Keratinocyte (primary cell): ENCODE results near the gene EML1. TPM values are rescaled to one million over a fixed set of nuclear protein-coding genes. Genes with fewer than 3 reads are reported as not detected.

Experiments used
- DNase-seq: peaks from one replicate; pipeline ENCODE4 v3.0.0-alpha.2; 2011; ENCODE audit warnings: low read depth, missing footprints, low spot score
- FAIRE-seq: peaks from 2 replicates; lab custom pipeline; 2011; peaks lifted over from hg19 to GRCh38; lab: Jason Lieb, UNC
- H2AFZ ChIP-seq: 2 replicates; pipeline ENCODE4 v1.6.0; 2012; ENCODE audit warnings: low read length, control low read depth, inconsistent platforms; ENCODE audit not compliant: control insufficient read depth
- H3K27ac ChIP-seq: 2 replicates; pipeline ENCODE4 v1.5.1; 2011; ENCODE audit warnings: low read length; ENCODE audit not compliant: control insufficient read depth, insufficient read depth
- H3K27me3 ChIP-seq: 3 replicates; pipeline ENCODE4 v1.6.0; 2011; ENCODE audit warnings: low read length; ENCODE audit not compliant: control insufficient read depth, insufficient read depth; ENCODE audit errors: extremely low read depth
- H3K36me3 ChIP-seq, 2 experiments: 2 replicates in 1 of 2; 3 replicates in 1 of 2; pipeline ENCODE4 v1.5.1; 2011; ENCODE audit warnings: low read length in 2 of 2, mild to moderate bottlenecking in 1 of 2; ENCODE audit not compliant: control insufficient read depth in 2 of 2, insufficient read depth in 2 of 2; ENCODE audit errors: extremely low read depth in 1 of 2
- H3K4me1 ChIP-seq: 3 replicates; pipeline ENCODE4 v1.5.1; 2011; ENCODE audit warnings: low read length; ENCODE audit not compliant: control insufficient read depth, insufficient read depth; ENCODE audit errors: extremely low read depth
- H3K4me2 ChIP-seq: 3 replicates; pipeline ENCODE4 v1.6.0; 2011; ENCODE audit warnings: low read depth, low read length; ENCODE audit not compliant: control insufficient read depth, insufficient read depth; ENCODE audit errors: extremely low read depth
- H3K4me3 ChIP-seq, 3 experiments: fragments of 200-600 bp in 1 of 3; sonication (generic) in 1 of 3; 2 replicates in 2 of 3; 3 replicates in 1 of 3; pipeline ENCODE4 v1.5.1; 2011 to 2016; ENCODE audit warnings: low read length in 3 of 3, mild to moderate bottlenecking in 3 of 3, control low read depth in 2 of 3, inconsistent platforms in 1 of 3, low read depth in 1 of 3, mixed read lengths in 1 of 3, mixed run types in 1 of 3, moderate library complexity in 1 of 3; ENCODE audit not compliant: control insufficient read depth in 2 of 3, insufficient read depth in 2 of 3; ENCODE audit errors: extremely low read depth in 1 of 3
- H3K79me2 ChIP-seq: 2 replicates; pipeline ENCODE4 v1.6.0; 2012; ENCODE audit warnings: low read length; ENCODE audit not compliant: control insufficient read depth, insufficient read depth
- H3K9ac ChIP-seq: 3 replicates; pipeline ENCODE4 v1.6.0; 2011; ENCODE audit warnings: low read length; ENCODE audit not compliant: control insufficient read depth, insufficient read depth; ENCODE audit errors: extremely low read depth
- H3K9me1 ChIP-seq: 3 replicates; pipeline ENCODE4 v1.6.0; 2011; ENCODE audit warnings: low read length; ENCODE audit not compliant: control insufficient read depth, insufficient read depth; ENCODE audit errors: extremely low read depth
- H3K9me3 ChIP-seq: 2 replicates; pipeline ENCODE4 v1.5.1; 2012; ENCODE audit warnings: low read depth, low read length; ENCODE audit not compliant: control insufficient read depth
- H4K20me1 ChIP-seq: 3 replicates; pipeline ENCODE4 v1.6.0; 2011; ENCODE audit warnings: low read length; ENCODE audit not compliant: control insufficient read depth, insufficient read depth; ENCODE audit errors: extremely low read depth
- CTCF ChIP-seq, 3 experiments: IDR thresholded peaks in 1 of 3; conservative IDR thresholded peaks in 1 of 3; optimal IDR thresholded peaks in 1 of 3; 2 replicates in 2 of 3; 3 replicates in 1 of 3; pipeline versions ENCODE3 to v1.5.1; 2011; ENCODE audit warnings: low read length in 3 of 3, mild to moderate bottlenecking in 3 of 3, moderate library complexity in 2 of 3, control low read depth in 1 of 3, inconsistent platforms in 1 of 3; ENCODE audit not compliant: insufficient read depth in 2 of 3; ENCODE audit errors: extremely low read depth in 1 of 3
- EZH2 ChIP-seq: IDR thresholded peaks from one replicate; pipeline ENCODE4 v1.6.1; 2012; ENCODE audit warnings: inconsistent platforms, mild to moderate bottlenecking, low read length, moderate library complexity
- dilution Hi-C: fragments of 300-500 bp; cut with MboI; formaldehyde crosslinking; loops from one replicate; pipeline ENCODE4 v1.7.0; 2020; ENCODE audit warnings: low sequenced_read_pairs; ENCODE audit not compliant: extremely low pct_ligation_motif_present
- polyA plus RNA-seq, 5 experiments: library from polyadenylated mRNA; depleted of rRNA in 3 of 5; stranded (reverse) in 3 of 5; stranded (forward) in 1 of 5; unstranded in 1 of 5; fragments of >200 nt; gene quantifications; 1 replicate in 1 of 5; 2 replicates in 3 of 5; 3 replicates in 1 of 5; pipeline versions ENCODE4 v1.2.1 to v1.2.3, GENCODE V29; 2011 to 2012; ENCODE audit warnings: missing spikeins in 2 of 5, low read depth in 1 of 5, low replicate concordance in 1 of 5

Gene EML1
- polyA plus RNA-seq, 1 donor (not counting 4 experiments of a cell fraction or from before 2014, with no cell fraction given): 0.84 TPM

GRCh38 chr14:99885649-99885958 lies 92.4 kb downstream of the EML1 start:
- Histone ChIP-seq H3K27me3 (peaks cover 10% of the 10 kb centered on the region), H3K4me1 (no peaks in the 10 kb centered on the region), H3K9me1 (no peaks in the 10 kb centered on the region), H2AFZ (no peak overlapping the region), H3K27ac (no peak overlapping the region), H3K9me3 (no peaks in the 10 kb centered on the region), H4K20me1 (no peaks in the 10 kb centered on the region), H3K4me2 (no peak overlapping the region), H3K79me2 (no peaks in the 10 kb centered on the region), H3K36me3 (no peaks in the 10 kb centered on the region), H3K4me3 (no peak overlapping the region), H3K9ac (no peak overlapping the region)
- TF ChIP-seq EZH2: no peak
- no peak for TF ChIP-seq CTCF (optimal IDR thresholded peaks at IDR 0.05 in 1 of 3, IDR thresholded peaks at IDR 0.05 in 1 of 3, conservative IDR thresholded peaks at IDR 0.05 in 1 of 3; ENCODE audit: extremely low read depth in 1 of 3, insufficient read depth in 2 of 3, low read length in 3 of 3)
- dilution Hi-C loops: no loop called here
- FAIRE-seq: no peak
- DNase-seq: no peak

GRCh38 chr14:99887407-99887806 lies 94.2 kb downstream of the EML1 start:
- Histone ChIP-seq H3K27ac (no peak overlapping the region), H3K4me2 (no peak overlapping the region), H3K9me1 (no peaks in the 10 kb centered on the region), H3K9ac (no peak overlapping the region), H4K20me1 (no peaks in the 10 kb centered on the region), H3K36me3 (no peaks in the 10 kb centered on the region), H3K27me3 (peaks cover 20% of the 10 kb centered on the region), H2AFZ (no peak overlapping the region), H3K4me3 (no peak overlapping the region), H3K4me1 (no peaks in the 10 kb centered on the region), H3K9me3 (no peaks in the 10 kb centered on the region), H3K79me2 (no peaks in the 10 kb centered on the region)
- dilution Hi-C loops: no loop called here
- DNase-seq (no peak), FAIRE-seq (no peak)
- TF ChIP-seq CTCF (optimal IDR thresholded peaks at IDR 0.05 in 1 of 3, IDR thresholded peaks at IDR 0.05 in 1 of 3, conservative IDR thresholded peaks at IDR 0.05 in 1 of 3; ENCODE audit: extremely low read depth in 1 of 3, insufficient read depth in 2 of 3, low read length in 3 of 3) (no peak), EZH2 (no peak)
